Measurements from ENCODE around the gene SMYD2. TPM values are rescaled to one million over a fixed set of nuclear protein-coding genes. Genes with fewer than 3 reads are reported as not detected.

Gene SMYD2
- total and polyA plus RNA-seq, 2 experiments from 2014 or later, result 3.6 to 5.9 TPM

DNA sequence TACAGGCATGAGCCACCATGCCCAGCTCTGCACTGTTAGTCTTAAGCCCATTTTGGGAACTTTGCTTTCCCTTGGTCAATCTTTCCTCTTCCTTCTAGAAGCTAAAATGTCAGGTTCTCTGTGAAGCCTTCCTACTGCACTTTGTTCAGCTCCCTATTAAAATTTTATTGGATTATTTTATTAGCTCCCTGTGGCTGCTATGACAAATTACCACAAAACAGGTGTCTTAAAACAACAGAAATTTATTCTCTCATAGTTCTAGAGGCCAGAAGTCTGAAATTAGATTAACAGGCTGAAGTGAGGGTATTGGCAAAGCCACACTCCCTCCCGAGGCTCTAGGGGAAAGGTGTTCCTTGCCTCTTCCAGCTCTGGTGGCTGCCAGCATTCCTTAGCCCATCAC is 4.2 kb upstream of the SMYD2 start:
- Histone ChIP-seq H3K4me3 (no peak overlapping the region), H3K27me3 (ENCODE audit: insufficient read depth) (peaks cover 41% of the 10 kb centered on the region), H3K9me2 (ENCODE audit: insufficient read depth) (no peaks in the 10 kb centered on the region), H3F3A (replicated peaks; ENCODE audit: low read depth) (peaks cover 10% of the 10 kb centered on the region), H3K79me2 (replicated peaks; ENCODE audit: insufficient read depth) (no peaks in the 10 kb centered on the region), H2AFZ (no peak overlapping the region), H4K20me1 (replicated peaks; ENCODE audit: insufficient read depth) (no peaks in the 10 kb centered on the region), H3K27ac (ENCODE audit: low read depth) (no peak overlapping the region), H3K4me2 (no peak overlapping the region), H3K36me3 (ENCODE audit: insufficient read depth) (no peaks in the 10 kb centered on the region), H3K4me1 (ENCODE audit: insufficient read depth) (peaks cover 10% of the 10 kb centered on the region)
- peaks cover 8% of the 10 kb centered on the region; the same call in 2 of the 3 replicates for H3K9me3 Mint-ChIP-seq
- no peak for DNase-seq (ENCODE audit: low spot score)
- H3K36me3 Mint-ChIP-seq (ENCODE audit: low read depth), result peaks cover 7% of the 10 kb centered on the region
- no peak for TF ChIP-seq EZH2phosphoT487 (IDR thresholded peaks at IDR 0.05; ENCODE audit: unreplicated experiment)
- TF ChIP-seq, protein P1, sequence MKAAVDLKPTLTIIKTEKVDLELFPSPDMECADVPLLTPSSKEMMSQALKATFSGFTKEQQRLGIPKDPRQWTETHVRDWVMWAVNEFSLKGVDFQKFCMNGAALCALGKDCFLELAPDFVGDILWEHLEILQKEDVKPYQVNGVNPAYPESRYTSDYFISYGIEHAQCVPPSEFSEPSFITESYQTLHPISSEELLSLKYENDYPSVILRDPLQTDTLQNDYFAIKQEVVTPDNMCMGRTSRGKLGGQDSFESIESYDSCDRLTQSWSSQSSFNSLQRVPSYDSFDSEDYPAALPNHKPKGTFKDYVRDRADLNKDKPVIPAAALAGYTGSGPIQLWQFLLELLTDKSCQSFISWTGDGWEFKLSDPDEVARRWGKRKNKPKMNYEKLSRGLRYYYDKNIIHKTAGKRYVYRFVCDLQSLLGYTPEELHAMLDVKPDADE (IDR thresholded peaks at IDR 0.05), result no peak
- TF ChIP-seq STAT1 (IDR thresholded peaks at IDR 0.05; ENCODE audit: unreplicated experiment), result no peak
- TF ChIP-seq, protein P2, sequence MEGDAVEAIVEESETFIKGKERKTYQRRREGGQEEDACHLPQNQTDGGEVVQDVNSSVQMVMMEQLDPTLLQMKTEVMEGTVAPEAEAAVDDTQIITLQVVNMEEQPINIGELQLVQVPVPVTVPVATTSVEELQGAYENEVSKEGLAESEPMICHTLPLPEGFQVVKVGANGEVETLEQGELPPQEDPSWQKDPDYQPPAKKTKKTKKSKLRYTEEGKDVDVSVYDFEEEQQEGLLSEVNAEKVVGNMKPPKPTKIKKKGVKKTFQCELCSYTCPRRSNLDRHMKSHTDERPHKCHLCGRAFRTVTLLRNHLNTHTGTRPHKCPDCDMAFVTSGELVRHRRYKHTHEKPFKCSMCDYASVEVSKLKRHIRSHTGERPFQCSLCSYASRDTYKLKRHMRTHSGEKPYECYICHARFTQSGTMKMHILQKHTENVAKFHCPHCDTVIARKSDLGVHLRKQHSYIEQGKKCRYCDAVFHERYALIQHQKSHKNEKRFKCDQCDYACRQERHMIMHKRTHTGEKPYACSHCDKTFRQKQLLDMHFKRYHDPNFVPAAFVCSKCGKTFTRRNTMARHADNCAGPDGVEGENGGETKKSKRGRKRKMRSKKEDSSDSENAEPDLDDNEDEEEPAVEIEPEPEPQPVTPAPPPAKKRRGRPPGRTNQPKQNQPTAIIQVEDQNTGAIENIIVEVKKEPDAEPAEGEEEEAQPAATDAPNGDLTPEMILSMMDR (conservative IDR thresholded peaks at IDR 0.05; ENCODE audit: low read depth in 2 of 2), result no peak
- TF ChIP-seq, protein P3, sequence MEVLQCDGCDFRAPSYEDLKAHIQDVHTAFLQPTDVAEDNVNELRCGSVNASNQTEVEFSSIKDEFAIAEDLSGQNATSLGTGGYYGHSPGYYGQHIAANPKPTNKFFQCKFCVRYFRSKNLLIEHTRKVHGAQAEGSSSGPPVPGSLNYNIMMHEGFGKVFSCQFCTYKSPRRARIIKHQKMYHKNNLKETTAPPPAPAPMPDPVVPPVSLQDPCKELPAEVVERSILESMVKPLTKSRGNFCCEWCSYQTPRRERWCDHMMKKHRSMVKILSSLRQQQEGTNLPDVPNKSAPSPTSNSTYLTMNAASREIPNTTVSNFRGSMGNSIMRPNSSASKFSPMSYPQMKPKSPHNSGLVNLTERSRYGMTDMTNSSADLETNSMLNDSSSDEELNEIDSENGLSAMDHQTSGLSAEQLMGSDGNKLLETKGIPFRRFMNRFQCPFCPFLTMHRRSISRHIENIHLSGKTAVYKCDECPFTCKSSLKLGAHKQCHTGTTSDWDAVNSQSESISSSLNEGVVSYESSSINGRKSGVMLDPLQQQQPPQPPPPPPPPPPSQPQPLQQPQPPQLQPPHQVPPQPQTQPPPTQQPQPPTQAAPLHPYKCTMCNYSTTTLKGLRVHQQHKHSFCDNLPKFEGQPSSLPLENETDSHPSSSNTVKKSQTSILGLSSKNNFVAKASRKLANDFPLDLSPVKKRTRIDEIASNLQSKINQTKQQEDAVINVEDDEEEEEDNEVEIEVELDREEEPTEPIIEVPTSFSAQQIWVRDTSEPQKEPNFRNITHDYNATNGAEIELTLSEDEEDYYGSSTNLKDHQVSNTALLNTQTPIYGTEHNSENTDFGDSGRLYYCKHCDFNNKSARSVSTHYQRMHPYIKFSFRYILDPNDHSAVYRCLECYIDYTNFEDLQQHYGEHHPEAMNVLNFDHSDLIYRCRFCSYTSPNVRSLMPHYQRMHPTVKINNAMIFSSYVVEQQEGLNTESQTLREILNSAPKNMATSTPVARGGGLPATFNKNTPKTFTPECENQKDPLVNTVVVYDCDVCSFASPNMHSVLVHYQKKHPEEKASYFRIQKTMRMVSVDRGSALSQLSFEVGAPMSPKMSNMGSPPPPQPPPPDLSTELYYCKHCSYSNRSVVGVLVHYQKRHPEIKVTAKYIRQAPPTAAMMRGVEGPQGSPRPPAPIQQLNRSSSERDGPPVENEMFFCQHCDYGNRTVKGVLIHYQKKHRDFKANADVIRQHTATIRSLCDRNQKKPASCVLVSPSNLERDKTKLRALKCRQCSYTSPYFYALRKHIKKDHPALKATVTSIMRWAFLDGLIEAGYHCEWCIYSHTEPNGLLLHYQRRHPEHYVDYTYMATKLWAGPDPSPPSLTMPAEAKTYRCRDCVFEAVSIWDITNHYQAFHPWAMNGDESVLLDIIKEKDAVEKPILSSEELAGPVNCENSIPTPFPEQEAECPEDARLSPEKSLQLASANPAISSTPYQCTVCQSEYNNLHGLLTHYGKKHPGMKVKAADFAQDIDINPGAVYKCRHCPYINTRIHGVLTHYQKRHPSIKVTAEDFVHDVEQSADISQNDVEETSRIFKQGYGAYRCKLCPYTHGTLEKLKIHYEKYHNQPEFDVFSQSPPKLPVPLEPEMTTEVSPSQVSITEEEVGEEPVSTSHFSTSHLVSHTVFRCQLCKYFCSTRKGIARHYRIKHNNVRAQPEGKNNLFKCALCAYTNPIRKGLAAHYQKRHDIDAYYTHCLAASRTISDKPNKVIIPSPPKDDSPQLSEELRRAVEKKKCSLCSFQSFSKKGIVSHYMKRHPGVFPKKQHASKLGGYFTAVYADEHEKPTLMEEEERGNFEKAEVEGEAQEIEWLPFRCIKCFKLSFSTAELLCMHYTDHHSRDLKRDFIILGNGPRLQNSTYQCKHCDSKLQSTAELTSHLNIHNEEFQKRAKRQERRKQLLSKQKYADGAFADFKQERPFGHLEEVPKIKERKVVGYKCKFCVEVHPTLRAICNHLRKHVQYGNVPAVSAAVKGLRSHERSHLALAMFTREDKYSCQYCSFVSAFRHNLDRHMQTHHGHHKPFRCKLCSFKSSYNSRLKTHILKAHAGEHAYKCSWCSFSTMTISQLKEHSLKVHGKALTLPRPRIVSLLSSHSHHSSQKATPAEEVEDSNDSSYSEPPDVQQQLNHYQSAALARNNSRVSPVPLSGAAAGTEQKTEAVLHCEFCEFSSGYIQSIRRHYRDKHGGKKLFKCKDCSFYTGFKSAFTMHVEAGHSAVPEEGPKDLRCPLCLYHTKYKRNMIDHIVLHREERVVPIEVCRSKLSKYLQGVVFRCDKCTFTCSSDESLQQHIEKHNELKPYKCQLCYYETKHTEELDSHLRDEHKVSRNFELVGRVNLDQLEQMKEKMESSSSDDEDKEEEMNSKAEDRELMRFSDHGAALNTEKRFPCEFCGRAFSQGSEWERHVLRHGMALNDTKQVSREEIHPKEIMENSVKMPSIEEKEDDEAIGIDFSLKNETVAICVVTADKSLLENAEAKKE (CRISPR knock-in tag; IDR thresholded peaks at IDR 0.05), result no peak
- TF ChIP-seq JUNB (IDR thresholded peaks at IDR 0.05; ENCODE audit: unreplicated experiment), result no peak
- TF ChIP-seq, protein P4, sequence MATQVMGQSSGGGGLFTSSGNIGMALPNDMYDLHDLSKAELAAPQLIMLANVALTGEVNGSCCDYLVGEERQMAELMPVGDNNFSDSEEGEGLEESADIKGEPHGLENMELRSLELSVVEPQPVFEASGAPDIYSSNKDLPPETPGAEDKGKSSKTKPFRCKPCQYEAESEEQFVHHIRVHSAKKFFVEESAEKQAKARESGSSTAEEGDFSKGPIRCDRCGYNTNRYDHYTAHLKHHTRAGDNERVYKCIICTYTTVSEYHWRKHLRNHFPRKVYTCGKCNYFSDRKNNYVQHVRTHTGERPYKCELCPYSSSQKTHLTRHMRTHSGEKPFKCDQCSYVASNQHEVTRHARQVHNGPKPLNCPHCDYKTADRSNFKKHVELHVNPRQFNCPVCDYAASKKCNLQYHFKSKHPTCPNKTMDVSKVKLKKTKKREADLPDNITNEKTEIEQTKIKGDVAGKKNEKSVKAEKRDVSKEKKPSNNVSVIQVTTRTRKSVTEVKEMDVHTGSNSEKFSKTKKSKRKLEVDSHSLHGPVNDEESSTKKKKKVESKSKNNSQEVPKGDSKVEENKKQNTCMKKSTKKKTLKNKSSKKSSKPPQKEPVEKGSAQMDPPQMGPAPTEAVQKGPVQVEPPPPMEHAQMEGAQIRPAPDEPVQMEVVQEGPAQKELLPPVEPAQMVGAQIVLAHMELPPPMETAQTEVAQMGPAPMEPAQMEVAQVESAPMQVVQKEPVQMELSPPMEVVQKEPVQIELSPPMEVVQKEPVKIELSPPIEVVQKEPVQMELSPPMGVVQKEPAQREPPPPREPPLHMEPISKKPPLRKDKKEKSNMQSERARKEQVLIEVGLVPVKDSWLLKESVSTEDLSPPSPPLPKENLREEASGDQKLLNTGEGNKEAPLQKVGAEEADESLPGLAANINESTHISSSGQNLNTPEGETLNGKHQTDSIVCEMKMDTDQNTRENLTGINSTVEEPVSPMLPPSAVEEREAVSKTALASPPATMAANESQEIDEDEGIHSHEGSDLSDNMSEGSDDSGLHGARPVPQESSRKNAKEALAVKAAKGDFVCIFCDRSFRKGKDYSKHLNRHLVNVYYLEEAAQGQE (IDR thresholded peaks at IDR 0.05; ENCODE audit: unreplicated experiment), result no peak
- no peak for TF ChIP-seq EZH2 (IDR thresholded peaks at IDR 0.05; ENCODE audit: low read depth, unreplicated experiment)
- no peak for TF ChIP-seq CREB1 (CRISPR knock-in tag; IDR thresholded peaks at IDR 0.05; ENCODE audit: low read depth)
- no peak for TF ChIP-seq POLR2AphosphoS5 (IDR thresholded peaks at IDR 0.05; ENCODE audit: low read depth)
- no peak for TF ChIP-seq ZNF114 (CRISPR knock-in tag; IDR thresholded peaks at IDR 0.05)
- no peak for TF ChIP-seq ZNF331 (CRISPR knock-in tag; IDR thresholded peaks at IDR 0.05; ENCODE audit: low read depth)
- TF ChIP-seq NANOG (IDR thresholded peaks at IDR 0.05; ENCODE audit: borderline replicate concordance), result no peak
- peaks cover 22% of the 10 kb centered on the region for H3K27me3 Mint-ChIP-seq (ENCODE audit: insufficient read depth, low read depth, poor library complexity)
- no peak overlapping the region for H3K27ac Mint-ChIP-seq
- H3K4me1 Mint-ChIP-seq, result peaks cover 20% of the 10 kb centered on the region
- no peak for ATAC-seq
- H3K4me3 Mint-ChIP-seq, result no peak overlapping the region

Data from GM23338 (cell line).